ENCODE data around the gene PTCD3. TPM values are rescaled to one million over a fixed set of nuclear protein-coding genes. Genes with fewer than 3 reads are reported as not detected.

Gene PTCD3
- polyA plus RNA-seq, 1 of the 3 experiments (the other 2 are of a cell fraction), result 44.5 TPM

GRCh38 chr2:86138736-86139625, 32.9 kb downstream of the PTCD3 start:
- Histone ChIP-seq H3K36me3 (replicated peaks in 1 of 2; ENCODE audit: control insufficient read depth in 1 of 2, insufficient read depth in 2 of 2, low read length in 1 of 2) (peaks cover 83 to 90% of the 10 kb centered on the region in 2 experiments), H3K9me2 (no peaks in the 10 kb centered on the region), H3K9ac (no peak overlapping the region), H3K4me3 (ENCODE audit: low read depth in 2 of 2, low read length in 1 of 2) (no peak overlapping the region), H3K4me1 (ENCODE audit: control insufficient read depth in 1 of 2, insufficient read depth in 2 of 2, low read depth in 1 of 2, low read length in 1 of 2) (no peaks in the 10 kb centered on the region), H2AFZ (ENCODE audit: low read depth) (no peak overlapping the region), H3K27ac (ENCODE audit: low read depth in 2 of 2, low read length in 1 of 2) (no peak overlapping the region), H3K9me3 (no peaks in the 10 kb centered on the region), H3K4me2 (no peak overlapping the region), H3K27me3 (ENCODE audit: insufficient read depth) (no peaks in the 10 kb centered on the region), H3F3A (replicated peaks; ENCODE audit: insufficient read depth) (peaks cover 22% of the 10 kb centered on the region), H3K79me2 (ENCODE audit: insufficient read depth) (no peaks in the 10 kb centered on the region), H4K20me1 (ENCODE audit: insufficient read depth) (no peaks in the 10 kb centered on the region)
- no peak for DNase-seq
- no peak for TF ChIP-seq MEF2A (IDR thresholded peaks at IDR 0.05; ENCODE audit: borderline replicate concordance, low read depth)
- TF ChIP-seq JUND (IDR thresholded peaks at IDR 0.05), result no peak
- TF ChIP-seq EZH2phosphoT487 (IDR thresholded peaks at IDR 0.05; ENCODE audit: borderline replicate concordance, low read depth), result no peak
- ChIA-PET POLR2A (interaction anchor here (0.6 kb wide), 1 partner anchor 48 kb away, joined by 6 read pairs; no protein-coding TSS in a partner anchor), CTCF (interaction anchor here (0.5 kb wide), 1 partner anchor 11 kb away, joined by 3 read pairs; no protein-coding TSS in a partner anchor)
- WGBS (ENCODE audit: low lambda C conversion rate), result 96% methylated on average over 7 of the region's 7 CpGs

- H3K27me3 ChIP-seq (ENCODE audit: insufficient read depth), result no peaks in the 10 kb centered on the region
- no peak overlapping the region for H2AFZ ChIP-seq (ENCODE audit: low read depth)
- no peak overlapping the region for H3K27ac ChIP-seq (ENCODE audit: low read depth in 2 of 2, low read length in 1 of 2)
- CTCF ChIA-PET, result no interaction called here
- H3K79me2 ChIP-seq (ENCODE audit: insufficient read depth), result no peaks in the 10 kb centered on the region
- no peak overlapping the region for H3K4me2 ChIP-seq
- POLR2A ChIA-PET, result no interaction called here
- no peak for TF ChIP-seq RXRA (IDR thresholded peaks at IDR 0.05; ENCODE audit: borderline replicate concordance, low read depth)
- TF ChIP-seq CHD2 (IDR thresholded peaks at IDR 0.05; ENCODE audit: low read length, partially characterized antibody), result no peak
- no peak for TF ChIP-seq USF1 (IDR thresholded peaks at IDR 0.05; ENCODE audit: borderline replicate concordance, low read depth)
- TF ChIP-seq TAF1 (IDR thresholded peaks at IDR 0.05; ENCODE audit: borderline replicate concordance, low read depth, low read length), result no peak
- no peak for TF ChIP-seq FOXM1 (IDR thresholded peaks at IDR 0.05; ENCODE audit: low read depth)
- no peak for TF ChIP-seq RFX5 (IDR thresholded peaks at IDR 0.05; ENCODE audit: low read length)
- TF ChIP-seq TEAD4 (IDR thresholded peaks at IDR 0.05; ENCODE audit: borderline replicate concordance, insufficient read depth), result no peak
- no peak for TF ChIP-seq MXI1 (IDR thresholded peaks at IDR 0.05; ENCODE audit: low read depth, low read length)
- no peak for TF ChIP-seq EZH2phosphoT487 (IDR thresholded peaks at IDR 0.05; ENCODE audit: borderline replicate concordance, low read depth)
- TF ChIP-seq RCOR1 (IDR thresholded peaks at IDR 0.05; ENCODE audit: low read length), result no peak
- TF ChIP-seq POLR2AphosphoS5 (IDR thresholded peaks at IDR 0.05; ENCODE audit: low read depth, low read length), result no peak
- no peak for TF ChIP-seq TCF12 (IDR thresholded peaks at IDR 0.05)
- TF ChIP-seq GABPA (IDR thresholded peaks at IDR 0.05; ENCODE audit: low read depth), result no peak
- TF ChIP-seq FOXJ3 (CRISPR knock-in tag; IDR thresholded peaks at IDR 0.05), result no peak
- WGBS (ENCODE audit: low lambda C conversion rate), result 96% methylated on average over 4 of the region's 4 CpGs
- no peaks in the 10 kb centered on the region for H4K20me1 ChIP-seq (ENCODE audit: insufficient read depth)
- H3K9me3 ChIP-seq, result no peaks in the 10 kb centered on the region
- H3K36me3 ChIP-seq (replicated peaks in 1 of 2; ENCODE audit: control insufficient read depth in 1 of 2, insufficient read depth in 2 of 2, low read length in 1 of 2), result peaks cover 83 to 86% of the 10 kb centered on the region in 2 experiments
- H3K9me2 ChIP-seq, result no peaks in the 10 kb centered on the region
- no peak for DNase-seq
- H3K4me3 ChIP-seq (ENCODE audit: low read depth in 2 of 2, low read length in 1 of 2), result no peak overlapping the region
- no peaks in the 10 kb centered on the region for H3K4me1 ChIP-seq (ENCODE audit: control insufficient read depth in 1 of 2, insufficient read depth in 2 of 2, low read depth in 1 of 2, low read length in 1 of 2)
- no peak overlapping the region for H3K9ac ChIP-seq
- peaks cover 17% of the 10 kb centered on the region for H3F3A ChIP-seq (replicated peaks; ENCODE audit: insufficient read depth)
These were observed 33.9 kb downstream of the PTCD3 start for GRCh38 chr2:86139981-86140380.
